ENCODE measurements around the gene GMDS. TPM values are rescaled to one million over a fixed set of nuclear protein-coding genes. Genes with fewer than 3 reads are reported as not detected.

Gene GMDS
- total and polyA plus RNA-seq, 2 donors (not counting 3 experiments of a cell fraction or from before 2014, with no cell fraction given): 9.8 to 23.5 TPM

DNA sequence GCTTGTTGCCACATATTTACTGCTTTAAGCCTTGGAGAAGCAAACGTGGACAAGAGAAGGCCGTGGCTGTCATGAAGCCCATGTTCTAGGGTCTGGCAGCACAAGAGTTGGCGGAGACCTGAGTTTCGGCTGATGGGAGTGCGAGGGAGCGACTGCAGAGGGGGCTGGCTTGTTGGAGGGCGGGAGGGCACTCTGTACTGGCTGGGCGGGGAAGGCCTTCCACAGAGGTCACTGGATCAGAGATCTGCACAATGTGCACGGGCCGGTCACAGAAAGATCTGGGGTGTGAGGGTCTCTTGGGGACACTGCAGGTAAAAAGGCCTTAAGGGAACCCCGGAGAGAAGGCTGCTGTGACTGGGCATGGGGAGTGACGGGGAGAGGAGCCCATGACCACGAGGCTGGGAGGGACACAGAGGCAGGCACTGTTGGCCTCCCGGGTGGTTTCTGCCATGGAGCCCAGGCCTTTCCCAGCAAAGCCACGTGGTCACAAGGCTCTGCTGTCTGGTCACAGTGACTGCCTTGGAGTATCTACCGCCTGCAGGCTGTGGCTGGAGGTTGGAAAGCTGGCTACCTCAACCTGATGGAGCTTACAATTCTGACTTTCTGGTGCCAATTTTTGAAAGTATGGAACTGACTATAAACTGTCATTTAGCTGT is 611.9 kb downstream of the GMDS start:
- no peak overlapping the region for H3K27ac ChIP-seq (ENCODE audit: insufficient read depth, low read depth, low read length)
- no peaks in the 10 kb centered on the region for H3K79me2 ChIP-seq (ENCODE audit: control insufficient read depth, insufficient read depth, low read length)
- no peak for FAIRE-seq
- ChIA-PET POLR2A (no interaction called here), CTCF (no interaction called here)
- intact Hi-C loops (cut with micrococcal nuclease) (no loop called here), dilution Hi-C loops (cut with MboI; ENCODE audit: extremely low pct_ligation_motif_present, low sequenced_read_pairs) (no loop called here)
- no peaks in the 10 kb centered on the region for H3K9me3 ChIP-seq (replicated peaks; ENCODE audit: control insufficient read depth, insufficient read depth, low read length)
- no peak overlapping the region for H3K9ac ChIP-seq (replicated peaks; ENCODE audit: extremely low read depth, insufficient read depth, low read length)
- peaks cover 3% of the 10 kb centered on the region for H3K4me1 ChIP-seq (ENCODE audit: control insufficient read depth, extremely low read depth, insufficient read depth, low read length)
- TF ChIP-seq, protein P1, sequence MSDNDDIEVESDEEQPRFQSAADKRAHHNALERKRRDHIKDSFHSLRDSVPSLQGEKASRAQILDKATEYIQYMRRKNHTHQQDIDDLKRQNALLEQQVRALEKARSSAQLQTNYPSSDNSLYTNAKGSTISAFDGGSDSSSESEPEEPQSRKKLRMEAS (IDR thresholded peaks at IDR 0.05; ENCODE audit: insufficient read depth, insufficient read length): no peak
- TF ChIP-seq, protein P2, sequence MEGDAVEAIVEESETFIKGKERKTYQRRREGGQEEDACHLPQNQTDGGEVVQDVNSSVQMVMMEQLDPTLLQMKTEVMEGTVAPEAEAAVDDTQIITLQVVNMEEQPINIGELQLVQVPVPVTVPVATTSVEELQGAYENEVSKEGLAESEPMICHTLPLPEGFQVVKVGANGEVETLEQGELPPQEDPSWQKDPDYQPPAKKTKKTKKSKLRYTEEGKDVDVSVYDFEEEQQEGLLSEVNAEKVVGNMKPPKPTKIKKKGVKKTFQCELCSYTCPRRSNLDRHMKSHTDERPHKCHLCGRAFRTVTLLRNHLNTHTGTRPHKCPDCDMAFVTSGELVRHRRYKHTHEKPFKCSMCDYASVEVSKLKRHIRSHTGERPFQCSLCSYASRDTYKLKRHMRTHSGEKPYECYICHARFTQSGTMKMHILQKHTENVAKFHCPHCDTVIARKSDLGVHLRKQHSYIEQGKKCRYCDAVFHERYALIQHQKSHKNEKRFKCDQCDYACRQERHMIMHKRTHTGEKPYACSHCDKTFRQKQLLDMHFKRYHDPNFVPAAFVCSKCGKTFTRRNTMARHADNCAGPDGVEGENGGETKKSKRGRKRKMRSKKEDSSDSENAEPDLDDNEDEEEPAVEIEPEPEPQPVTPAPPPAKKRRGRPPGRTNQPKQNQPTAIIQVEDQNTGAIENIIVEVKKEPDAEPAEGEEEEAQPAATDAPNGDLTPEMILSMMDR (IDR thresholded peaks at IDR 0.05; ENCODE audit: extremely low read depth in 1 of 2, insufficient read depth in 1 of 2, low read depth in 1 of 2, low read length in 2 of 2): no peak
- TF ChIP-seq JUN (IDR thresholded peaks at IDR 0.05; ENCODE audit: borderline replicate concordance, insufficient read depth, insufficient read length, low read depth) (no peak), POLR2AphosphoS5 (IDR thresholded peaks at IDR 0.05; ENCODE audit: insufficient read depth, low read depth, low read length) (no peak)
- BruUV-seq (replicated peaks): no TSS peak
- H3K4me3 ChIP-seq (replicated peaks in 1 of 3; ENCODE audit: insufficient read depth in 1 of 3, low read depth in 1 of 3, low read length in 3 of 3): no peak overlapping the region
- no peak for DNase-seq (ENCODE audit: low read depth, low spot score)
- H3K27me3 ChIP-seq (ENCODE audit: control insufficient read depth in 2 of 2, insufficient read depth in 2 of 2, low read length in 2 of 2): no peaks in the 10 kb centered on the region
- H3K36me3 ChIP-seq (ENCODE audit: control insufficient read depth in 2 of 2, extremely low read depth in 1 of 2, insufficient read depth in 2 of 2, low read length in 2 of 2): no peaks in the 10 kb centered on the region
- H3K9me1 ChIP-seq (replicated peaks; ENCODE audit: control insufficient read depth, extremely low read depth, insufficient read depth, low read length): no peaks in the 10 kb centered on the region
- H2AFZ ChIP-seq (ENCODE audit: low read depth, low read length): no peak overlapping the region
- H4K20me1 ChIP-seq (replicated peaks; ENCODE audit: control insufficient read depth, extremely low read depth, insufficient read depth, low read length): no peaks in the 10 kb centered on the region
- H3K4me2 ChIP-seq (ENCODE audit: insufficient read depth, low read length): no peak overlapping the region

DNA sequence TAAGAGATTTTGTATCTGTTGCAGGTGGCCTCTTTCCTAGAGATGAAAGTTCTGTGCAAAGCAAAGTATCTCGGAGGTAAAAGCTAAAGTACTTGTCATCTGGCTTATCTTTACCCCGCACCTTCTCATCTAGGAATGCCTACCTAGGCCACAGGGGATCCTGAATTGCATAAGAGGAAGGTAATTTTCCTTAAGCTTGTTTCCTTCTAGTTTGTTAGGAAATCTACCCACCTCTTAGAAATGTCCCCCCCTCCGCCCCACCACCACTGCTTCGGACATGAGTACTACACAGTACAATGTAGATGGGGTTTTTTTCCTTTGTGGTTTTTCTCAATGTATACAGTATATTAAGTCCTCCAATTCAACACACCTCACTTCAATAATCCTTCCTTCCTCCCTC is 614.2 kb downstream of the GMDS start:
- no peak for FAIRE-seq
- Histone ChIP-seq H3K27ac (ENCODE audit: insufficient read depth, low read depth, low read length) (no peak overlapping the region), H3K4me1 (ENCODE audit: control insufficient read depth, extremely low read depth, insufficient read depth, low read length) (peaks cover 6% of the 10 kb centered on the region), H3K36me3 (ENCODE audit: control insufficient read depth in 2 of 2, extremely low read depth in 1 of 2, insufficient read depth in 2 of 2, low read length in 2 of 2) (no peaks in the 10 kb centered on the region), H3K4me2 (ENCODE audit: insufficient read depth, low read length) (no peak overlapping the region), H3K27me3 (ENCODE audit: control insufficient read depth in 2 of 2, insufficient read depth in 2 of 2, low read length in 2 of 2) (peaks cover 3 to 5% of the 10 kb centered on the region in 2 experiments), H3K9ac (replicated peaks; ENCODE audit: extremely low read depth, insufficient read depth, low read length) (no peak overlapping the region), H4K20me1 (replicated peaks; ENCODE audit: control insufficient read depth, extremely low read depth, insufficient read depth, low read length) (no peaks in the 10 kb centered on the region), H3K9me3 (replicated peaks; ENCODE audit: control insufficient read depth, insufficient read depth, low read length) (no peaks in the 10 kb centered on the region), H3K4me3 (replicated peaks in 1 of 3; ENCODE audit: insufficient read depth in 1 of 3, low read depth in 1 of 3, low read length in 3 of 3) (no peak overlapping the region), H3K79me2 (ENCODE audit: control insufficient read depth, insufficient read depth, low read length) (no peaks in the 10 kb centered on the region), H3K9me1 (replicated peaks; ENCODE audit: control insufficient read depth, extremely low read depth, insufficient read depth, low read length) (no peaks in the 10 kb centered on the region), H2AFZ (ENCODE audit: low read depth, low read length) (no peak overlapping the region)
- DNase-seq (ENCODE audit: low read depth, low spot score): no peak
- BruUV-seq (replicated peaks): no TSS peak
- intact Hi-C loops (cut with micrococcal nuclease) (no loop called here), dilution Hi-C loops (cut with MboI; ENCODE audit: extremely low pct_ligation_motif_present, low sequenced_read_pairs) (no loop called here)
- TF ChIP-seq GATA2 (IDR thresholded peaks at IDR 0.05; ENCODE audit: insufficient read depth, insufficient read length, low read depth, low read length) (no peak), EZH2 (IDR thresholded peaks at IDR 0.05; ENCODE audit: borderline replicate concordance, low read depth, low read length, severe bottlenecking) (no peak), POLR2AphosphoS5 (IDR thresholded peaks at IDR 0.05; ENCODE audit: insufficient read depth, low read depth, low read length) (no peak), POLR2A (IDR thresholded peaks at IDR 0.05; ENCODE audit: low read depth, low read length) (no peak), FOS (IDR thresholded peaks at IDR 0.05; ENCODE audit: borderline replicate concordance, insufficient read depth, low read length) (no peak), MYC (IDR thresholded peaks at IDR 0.05; ENCODE audit: low read depth, low read length) (no peak), JUN (IDR thresholded peaks at IDR 0.05; ENCODE audit: borderline replicate concordance, insufficient read depth, insufficient read length, low read depth) (no peak)
- TF ChIP-seq, protein P2 (IDR thresholded peaks at IDR 0.05; ENCODE audit: extremely low read depth in 1 of 2, insufficient read depth in 1 of 2, low read depth in 1 of 2, low read length in 2 of 2): no peak
- TF ChIP-seq, protein P1 (IDR thresholded peaks at IDR 0.05; ENCODE audit: insufficient read depth, insufficient read length): no peak
- CTCF ChIA-PET: interaction anchor here (1.5 to 1.8 kb wide), 2 partner anchors 8 to 56 kb away, joined by 3 to 6 read pairs; no protein-coding TSS in a partner anchor
- POLR2A ChIA-PET: no interaction called here

Data from endothelial cell of umbilical vein (primary cell).